T-helper 2 cell treated with Interferon-gamma antibody and Interleukin-4, amounts not matched to agents 5 μg/mL and 100 μg/mL, for 36 hours (primary cell): ENCODE measurements around the gene FLNA.
"Not testable (repeated sequence)": the region's sequence is repeated elsewhere in the genome, so short reads cannot be mapped to it uniquely, and the experiment has no call there.

Source experiments
- DNase-seq: peaks from one replicate; pipeline ENCODE4 v3.0.0; 2021; ENCODE audit warnings: low spot score
- H3K27ac Mint-ChIP-seq: one replicate; pipeline ENCODE4 v1.8.0; 2021; ENCODE audit warnings: mild to moderate bottlenecking, mixed read lengths
- H3K27me3 Mint-ChIP-seq: one replicate; pipeline ENCODE4 v1.8.0; 2021; ENCODE audit warnings: low read depth, mixed read lengths
- H3K36me3 Mint-ChIP-seq: one replicate; pipeline ENCODE4 v1.8.0; 2021; ENCODE audit warnings: low read depth, mixed read lengths
- H3K4me1 Mint-ChIP-seq: one replicate; pipeline ENCODE4 v1.8.0; 2021; ENCODE audit warnings: low read depth, mixed read lengths
- H3K4me3 Mint-ChIP-seq: one replicate; pipeline ENCODE4 v1.8.0; 2022; ENCODE audit warnings: mild to moderate bottlenecking, moderate library complexity, mixed read lengths
- H3K9me3 Mint-ChIP-seq: one replicate; pipeline ENCODE4 v1.8.0; 2021; ENCODE audit warnings: mixed read lengths

FLNA gene

DNA sequence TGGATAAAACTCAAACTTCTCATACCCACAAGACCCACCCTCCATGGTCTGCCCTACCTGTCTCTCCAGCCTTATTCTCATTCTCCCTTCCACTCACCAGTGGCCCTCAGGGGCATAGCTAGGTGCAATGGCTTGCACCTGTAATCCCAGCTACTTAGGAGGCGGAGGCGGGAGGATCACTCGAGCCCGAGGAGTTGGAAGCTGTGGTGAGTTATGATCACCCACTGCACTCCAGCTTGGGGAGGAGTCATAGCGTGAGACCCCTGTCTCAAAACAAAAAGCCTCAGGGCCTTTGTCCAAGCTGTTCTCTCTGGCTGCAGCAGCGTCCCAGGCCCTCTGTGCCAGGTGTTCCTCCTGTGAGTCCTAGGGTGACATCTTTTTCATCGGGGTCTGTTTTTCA is 62.3 kb downstream of the FLNA start:
- peaks cover 40% of the 10 kb centered on the region for H3K4me1 Mint-ChIP-seq
- H3K36me3 Mint-ChIP-seq, result no peaks in the 10 kb centered on the region
- no peak for DNase-seq
- no peaks in the 10 kb centered on the region for H3K9me3 Mint-ChIP-seq
- H3K4me3 Mint-ChIP-seq, result no peak overlapping the region
- H3K27ac Mint-ChIP-seq, result no peak overlapping the region
- no peaks in the 10 kb centered on the region for H3K27me3 Mint-ChIP-seq

- Mint-ChIP-seq H3K9me3 (no peaks in the 10 kb centered on the region), H3K4me3 (no peak overlapping the region), H3K36me3 (no peaks in the 10 kb centered on the region), H3K27me3 (no peaks in the 10 kb centered on the region), H3K4me1 (peaks cover 40% of the 10 kb centered on the region), H3K27ac (no peak overlapping the region)
- DNase-seq, result no peak
These were observed 63.6 kb downstream of the FLNA start for GRCh38 chrX:154310616-154311536.

DNA sequence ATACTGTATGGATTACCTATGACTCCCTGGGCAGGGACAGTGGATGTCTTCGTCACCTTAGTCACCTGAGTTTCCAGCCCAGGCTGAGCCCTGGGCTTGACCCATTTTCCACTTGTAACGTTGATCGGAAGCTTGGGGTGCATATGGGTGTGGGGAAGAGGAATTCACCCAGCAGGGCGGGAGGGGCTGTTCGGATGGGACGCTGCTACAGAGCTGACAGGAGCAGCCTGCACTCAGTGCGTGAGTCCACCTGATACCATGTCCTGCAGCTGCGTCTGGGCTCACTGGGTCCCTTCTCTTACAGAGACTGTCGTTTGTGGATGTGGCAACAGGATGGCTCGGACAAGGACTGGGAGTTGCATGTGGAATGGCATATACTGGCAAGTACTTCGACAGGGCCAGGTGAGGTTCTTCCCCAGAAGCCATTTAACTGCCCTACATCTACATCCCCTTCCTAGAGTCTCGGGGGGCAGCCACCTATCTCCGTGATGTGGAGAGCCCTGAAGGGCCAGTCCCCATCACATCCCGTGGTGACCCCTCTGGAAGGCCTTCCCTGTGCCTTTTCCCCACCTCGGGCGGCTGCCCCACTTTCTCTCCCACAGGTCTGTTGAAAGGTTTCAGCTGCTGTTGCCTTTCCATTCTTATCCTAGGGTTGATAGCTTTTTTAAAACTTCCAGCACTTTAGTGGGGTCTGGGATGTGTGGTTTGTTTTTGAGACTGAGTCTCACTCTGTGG is 65.2 kb downstream of the FLNA start:
- DNase-seq, result no peak
- H3K9me3 Mint-ChIP-seq, result no peaks in the 10 kb centered on the region
- no peaks in the 10 kb centered on the region for H3K27me3 Mint-ChIP-seq
- no peak overlapping the region for H3K27ac Mint-ChIP-seq
- H3K4me3 Mint-ChIP-seq, result no peak overlapping the region
- H3K4me1 Mint-ChIP-seq, result peaks cover 40% of the 10 kb centered on the region
- no peaks in the 10 kb centered on the region for H3K36me3 Mint-ChIP-seq

DNA sequence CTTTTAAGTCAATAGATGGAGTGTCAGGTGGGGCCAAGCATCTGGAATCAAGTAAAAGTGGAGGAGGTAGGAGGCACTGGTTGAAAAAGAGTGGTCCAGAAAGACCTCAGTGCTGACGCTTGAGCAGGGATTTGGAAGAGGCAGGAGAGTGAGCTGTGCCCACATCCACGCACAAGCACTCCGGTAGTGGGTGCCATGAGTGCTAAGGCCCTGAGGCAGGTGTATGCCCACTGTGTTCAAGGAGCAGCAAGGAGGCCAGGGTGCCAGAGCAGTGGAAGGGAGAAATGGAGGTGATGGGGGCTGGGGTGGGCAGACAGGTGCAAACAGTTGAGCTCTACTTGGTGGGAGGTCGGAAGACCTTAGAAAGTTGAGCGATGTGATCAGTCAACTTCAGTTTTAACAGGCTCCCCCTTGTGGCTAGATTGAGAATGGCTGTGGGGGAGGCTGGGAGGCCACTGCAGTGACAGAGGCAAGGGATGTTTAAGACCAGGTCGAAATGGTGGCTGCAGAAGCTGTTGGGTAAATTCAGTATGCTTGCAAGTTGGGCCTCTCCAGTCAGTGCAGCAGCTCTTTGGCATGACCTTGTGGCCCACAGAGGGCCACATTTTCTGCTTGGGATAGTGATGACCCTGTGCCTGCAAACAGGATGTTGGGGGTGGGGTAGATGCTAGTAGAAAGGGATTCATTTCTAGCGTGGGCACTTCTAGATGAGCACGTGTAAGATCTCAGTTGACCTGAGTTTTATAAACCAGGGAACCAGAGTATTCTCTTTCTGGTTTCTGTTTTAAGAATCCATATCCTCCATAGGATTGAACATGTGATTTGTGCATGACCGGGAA is 66.1 kb downstream of the FLNA start:
- DNase-seq, result peak; percentile 45
- H3K27me3 Mint-ChIP-seq, result no peaks in the 10 kb centered on the region
- H3K27ac Mint-ChIP-seq, result peak overlapping the region; percentile 69
- no peaks in the 10 kb centered on the region for H3K9me3 Mint-ChIP-seq
- no peaks in the 10 kb centered on the region for H3K36me3 Mint-ChIP-seq
- H3K4me3 Mint-ChIP-seq, result no peak overlapping the region
- peaks cover 34% of the 10 kb centered on the region for H3K4me1 Mint-ChIP-seq

- Mint-ChIP-seq H3K27ac (no peak overlapping the region), H3K4me1 (peaks cover 30% of the 10 kb centered on the region), H3K4me3 (no peak overlapping the region), H3K36me3 (no peaks in the 10 kb centered on the region), H3K27me3 (no peaks in the 10 kb centered on the region), H3K9me3 (no peaks in the 10 kb centered on the region)
- DNase-seq, result no peak
These were observed 67.2 kb downstream of the FLNA start for GRCh38 chrX:154307202-154307601.

DNA sequence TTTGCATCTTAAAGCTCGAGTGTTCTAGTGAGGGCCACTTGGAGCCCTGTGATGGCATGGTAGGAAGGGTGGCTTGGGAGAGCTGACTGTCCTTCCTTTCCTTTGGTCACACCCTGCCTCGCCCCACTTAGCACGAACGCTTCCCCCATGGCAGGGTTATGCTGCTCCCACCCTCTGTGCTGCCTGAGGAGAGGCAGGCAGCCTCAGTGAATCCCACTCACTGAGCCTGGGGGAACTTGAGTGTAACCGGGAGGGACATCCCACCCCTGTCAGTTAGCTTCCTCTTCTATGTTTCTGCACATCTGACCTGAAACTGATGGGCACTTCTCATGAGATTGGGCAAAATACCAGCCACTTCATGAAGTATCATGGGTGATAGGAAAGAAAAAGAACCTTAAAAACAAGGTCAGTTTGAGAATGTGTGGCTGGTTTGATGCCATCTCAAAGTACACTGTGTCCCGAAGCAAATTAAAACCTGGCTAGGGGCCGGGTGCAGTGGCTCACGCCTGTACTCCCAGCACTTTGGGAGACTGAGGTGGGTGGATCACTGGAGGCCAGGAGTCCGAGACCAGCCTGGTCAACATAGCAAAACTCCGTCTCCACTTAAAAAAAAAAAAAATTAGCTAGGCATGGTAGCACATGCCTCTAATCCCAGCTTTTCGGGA is 68.8 kb downstream of the FLNA start:
- Mint-ChIP-seq H3K27me3 (no peaks in the 10 kb centered on the region), H3K36me3 (no peaks in the 10 kb centered on the region), H3K4me1 (peaks cover 21% of the 10 kb centered on the region), H3K4me3 (no peak overlapping the region), H3K9me3 (no peaks in the 10 kb centered on the region), H3K27ac (no peak overlapping the region)
- DNase-seq, result no peak

DNA sequence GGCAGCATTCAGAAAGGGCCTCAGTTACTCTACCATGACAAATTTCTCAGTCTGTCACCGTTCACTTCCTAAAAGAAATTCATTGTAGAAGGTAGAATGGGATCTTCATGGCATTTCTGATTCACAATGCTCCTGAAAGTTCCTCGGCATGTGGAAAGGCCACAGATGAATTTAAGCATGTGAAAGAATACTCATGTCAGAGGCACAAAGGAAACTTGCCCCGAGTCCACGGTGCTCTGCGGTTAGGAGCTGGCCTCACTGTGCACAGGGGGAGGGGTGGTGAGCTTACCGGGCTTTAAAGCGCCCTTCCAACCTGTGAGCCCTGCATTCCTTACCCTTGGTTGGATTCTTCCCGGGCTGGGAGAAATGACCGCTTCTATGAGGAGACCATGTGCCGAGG is 69.6 kb downstream of the FLNA start:
- Mint-ChIP-seq H3K36me3 (no peaks in the 10 kb centered on the region), H3K4me1 (peaks cover 21% of the 10 kb centered on the region), H3K27ac (no peak overlapping the region), H3K4me3 (no peak overlapping the region), H3K27me3 (peaks cover 3% of the 10 kb centered on the region), H3K9me3 (no peaks in the 10 kb centered on the region)
- no peak for DNase-seq

DNA sequence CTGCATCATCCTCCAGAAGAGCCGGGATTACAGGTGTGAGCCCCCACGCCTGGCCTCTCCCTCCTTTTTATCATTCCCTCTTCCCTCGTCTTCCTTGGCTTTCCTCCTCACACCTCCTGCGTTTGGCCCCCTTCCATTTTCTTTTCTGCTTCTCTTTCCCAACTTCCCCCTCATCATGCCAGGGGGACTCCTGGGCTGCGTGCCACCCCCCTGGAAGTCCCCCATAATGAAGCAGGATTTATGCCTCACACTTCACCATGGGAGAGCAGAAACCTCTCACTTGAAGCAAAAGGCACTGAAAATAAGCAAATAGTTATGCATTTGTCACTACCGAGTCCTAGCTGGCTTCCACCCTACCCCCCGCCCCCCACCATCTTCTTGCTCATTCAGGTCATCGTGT is 71.0 kb downstream of the FLNA start:
- H3K27ac Mint-ChIP-seq, result peak overlapping the region; percentile 67
- DNase-seq, result no peak
- H3K27me3 Mint-ChIP-seq, result peaks cover 3% of the 10 kb centered on the region
- no peaks in the 10 kb centered on the region for H3K36me3 Mint-ChIP-seq
- peaks cover 14% of the 10 kb centered on the region for H3K4me1 Mint-ChIP-seq
- no peak overlapping the region for H3K4me3 Mint-ChIP-seq
- no peaks in the 10 kb centered on the region for H3K9me3 Mint-ChIP-seq

- H3K36me3 Mint-ChIP-seq, H3K27ac Mint-ChIP-seq, H3K4me3 Mint-ChIP-seq, DNase-seq, H3K4me1 Mint-ChIP-seq, H3K9me3 Mint-ChIP-seq, H3K27me3 Mint-ChIP-seq: not testable (repeated sequence)
These were observed 71.4 kb downstream of the FLNA start for GRCh38 chrX:154302998-154303397.

DNA sequence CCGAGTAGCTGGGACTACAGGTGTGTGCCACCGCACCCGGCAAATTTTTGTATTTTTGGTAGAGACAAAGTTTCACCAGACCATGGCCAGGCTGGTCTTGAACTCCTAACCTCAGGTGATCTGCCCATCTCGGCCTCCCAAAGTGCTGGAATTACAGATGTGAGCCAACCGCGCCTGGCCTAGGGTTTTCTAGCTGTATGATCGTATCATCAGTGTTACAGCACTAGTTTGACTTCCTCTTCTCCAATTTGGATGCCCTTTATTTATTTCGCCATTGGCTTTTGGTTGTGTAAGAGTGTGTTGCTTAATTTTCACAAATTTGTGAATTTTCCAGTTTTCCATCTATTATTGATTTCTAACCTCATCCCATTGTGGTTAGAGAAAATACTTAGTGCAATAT is 73.6 kb downstream of the FLNA start:
- H3K36me3 Mint-ChIP-seq, result no peaks in the 10 kb centered on the region
- no peak for DNase-seq
- no peak overlapping the region for H3K4me3 Mint-ChIP-seq
- H3K27me3 Mint-ChIP-seq, result peaks cover 5% of the 10 kb centered on the region
- H3K4me1 Mint-ChIP-seq, result no peaks in the 10 kb centered on the region
- no peaks in the 10 kb centered on the region for H3K9me3 Mint-ChIP-seq
- H3K27ac Mint-ChIP-seq, result no peak overlapping the region
